Ovary (tissue), 9 donors: ENCODE results near the gene PLAC8L1. TPM values are rescaled to one million over a fixed set of nuclear protein-coding genes. Genes with fewer than 3 reads are reported as not detected.

ENCODE experiments used
- DNase-seq, 5 donors: peaks; one replicate each; pipeline ENCODE4 v3.0.0-alpha.2; 2019 to 2020
- H3K27ac ChIP-seq, 2 donors: fragments of 200-600 bp; one replicate each; pipeline versions ENCODE4 v1.5.1 to v1.8.0; 2019 to 2022
- H3K27me3 ChIP-seq: fragments of 200-600 bp; one replicate; pipeline ENCODE4 v1.8.0; 2022
- H3K36me3 ChIP-seq: fragments of 200-600 bp; sonication (generic); one replicate; pipeline ENCODE4 v1.5.1; 2019
- H3K4me1 ChIP-seq: one replicate; pipeline ENCODE4 v1.8.1; 2013; ENCODE audit warnings: mild to moderate bottlenecking, moderate library complexity; ENCODE audit not compliant: insufficient read depth
- H3K4me3 ChIP-seq: fragments of 200-600 bp; sonication (generic); one replicate; pipeline ENCODE4 v1.5.1; 2017
- H3K9me3 ChIP-seq, 2 donors: fragments of 200-600 bp in 1 of 2; sonication (generic) in 1 of 2; one replicate each; pipeline versions ENCODE4 v1.5.1 to v1.8.1; 2013 to 2019; ENCODE audit warnings: mild to moderate bottlenecking in 1 of 2, moderate library complexity in 1 of 2
- CTCF ChIP-seq, 3 donors: fragments of 450-650 bp in 2 of 3; fragments of 200-600 bp in 1 of 3; IDR thresholded peaks; one replicate each; pipeline versions ENCODE4 v1.5.1 to v1.8.0; 2016 to 2022; ENCODE audit warnings: antibody characterized with exemption in 3 of 3, mild to moderate bottlenecking in 1 of 3
- EP300 ChIP-seq: sonication (generic); formaldehyde crosslinking; IDR thresholded peaks from one replicate; pipeline ENCODE4 v1.6.1; 2017; ENCODE audit warnings: antibody characterized with exemption
- POLR2A ChIP-seq: fragments of 450-650 bp; IDR thresholded peaks from one replicate; pipeline ENCODE4 v1.6.1; 2017; ENCODE audit warnings: antibody characterized with exemption, mild to moderate bottlenecking, moderate library complexity
- WGBS, 3 donors: extraction: QIAGEN DNeasy Blood & Tissue Kit in 1 of 3; methylation state at CpG; one replicate each; pipeline versions ENCODE4 v1.1.5 to v1.1.7; 2013 to 2017; 5-methylcytosine and 5-hydroxymethylcytosine counted together
- intact Hi-C, 4 donors: fragments of 100-400 bp; cut with DNase I; formaldehyde crosslinking; loops; one replicate each; pipeline versions ENCODE4 v1.11.0 to v1.15.1; 2022 to 2023
- polyA plus RNA-seq, 2 donors: library from polyadenylated mRNA; stranded (reverse); fragments of 200-250 nt in 1 of 2; fragments of 350-450 nt in 1 of 2; fragmentation: Illumina TruSeq in 1 of 2; extraction: RNeasy Lipid Tissue Mini Kit (QIAGEN cat#74804) in 1 of 2; gene quantifications; one replicate each; pipeline ENCODE4 v1.2.3, GENCODE V29; 2013 to 2014
- total RNA-seq, 7 donors: library from RNA; depleted of rRNA in 2 of 7; stranded (reverse); fragments of >200 nt in 2 of 7; fragmentation: NEBNext Ultra II Directional in 3 of 7; extraction: Animal tissue kit (Norgen Biotek cat#: 25700) in 3 of 7; gene quantifications; one replicate each; pipeline versions ENCODE4 v1.1.0 to v1.2.4, GENCODE V29; 2016 to 2023
- donor health status: DM: no; HTN: no; CAD: no; lungs with moderate emphysema.
- donor health status: DM: no; HTN: no; CAD: no.
- donor health status: Bipolar disorder and iron deficiency.
- donor health status: DM: yes; HTN: yes; CAD: no.
- donor health status: DM: no; HTN: no; CAD: no.
- donor health status: DM: yes; HTN: yes; CAD: no.

Gene PLAC8L1
- total and polyA plus RNA-seq, 9 donors: 0.70 to 0.78 (median 0.78) TPM; not detected in 6

GRCh38 chr5:146078566-146078965 lies 26.8 kb downstream of the PLAC8L1 start:
- Histone ChIP-seq H3K27ac (no peak overlapping the region), H3K27me3 (no peaks in the 10 kb centered on the region), H3K36me3 (no peaks in the 10 kb centered on the region), H3K4me3 (no peak overlapping the region), H3K9me3 (no peaks in the 10 kb centered on the region), H3K4me1 (no peaks in the 10 kb centered on the region)
- no peak for DNase-seq
- WGBS, 3 donors: 71 to 81% (median 78%) methylated on average over 2 of the region's 2 CpGs
- TF ChIP-seq CTCF (IDR thresholded peaks at IDR 0.05) (no peak), POLR2A (no peak)
- intact Hi-C loops: no loop called here

GRCh38 chr5:146076455-146076854 lies 28.9 kb downstream of the PLAC8L1 start:
- TF ChIP-seq CTCF (IDR thresholded peaks at IDR 0.05) (no peak), EP300 (no peak), POLR2A (no peak)
- Histone ChIP-seq H3K4me1 (no peaks in the 10 kb centered on the region), H3K9me3 (no peaks in the 10 kb centered on the region), H3K27ac (no peak overlapping the region), H3K36me3 (no peaks in the 10 kb centered on the region), H3K27me3 (no peaks in the 10 kb centered on the region), H3K4me3 (no peak overlapping the region)
- whole genome bisulfite sequencing, 3 donors: 23 to 40% (median 38%) methylated on average over 4 of the region's 4 CpGs
- intact Hi-C loops: no loop called here
- DNase-seq: no peak

- Histone ChIP-seq H3K36me3 (no peaks in the 10 kb centered on the region), H3K27me3 (no peaks in the 10 kb centered on the region), H3K4me1 (no peaks in the 10 kb centered on the region), H3K4me3 (no peak overlapping the region), H3K9me3 (no peaks in the 10 kb centered on the region), H3K27ac (no peak overlapping the region)
- intact Hi-C loops: no loop called here
- 23 to 27% (median 26%) methylated on average over 4 of the region's 4 CpGs for WGBS, 3 donors
- DNase-seq: no peak
- TF ChIP-seq CTCF (IDR thresholded peaks at IDR 0.05) (no peak), EP300 (no peak), POLR2A (no peak)
Measured at GRCh38 chr5:146076028-146076427, 29.3 kb downstream of the PLAC8L1 start.

- no peak for DNase-seq
Measured at GRCh38 chr5:146073239-146073900, 32.0 kb downstream of the PLAC8L1 start.

More at GRCh38 chr5:146073239-146073900, 32.0 kb downstream of the PLAC8L1 start:
- no peaks in the 10 kb centered on the region for H3K36me3 ChIP-seq
- no peaks in the 10 kb centered on the region for H3K4me1 ChIP-seq
- intact Hi-C loops: no loop called here
- WGBS, 3 donors: 29 to 68% (median 50%) methylated on average over 9 of the region's 9 CpGs
- H3K9me3 ChIP-seq: no peaks in the 10 kb centered on the region
- H3K4me3 ChIP-seq: no peak overlapping the region
- no peak overlapping the region for H3K27ac ChIP-seq
- no peak for TF ChIP-seq EP300
- TF ChIP-seq POLR2A: no peak
- no peak for TF ChIP-seq CTCF (IDR thresholded peaks at IDR 0.05)
- no peaks in the 10 kb centered on the region for H3K27me3 ChIP-seq
